ENCODE results near the gene IGF1. TPM values are rescaled to one million over a fixed set of nuclear protein-coding genes. Genes with fewer than 3 reads are reported as not detected.
A peak's percentile ranks its signal among the peaks of the same experiment; 100 is the strongest.
"Not testable (repeated sequence)": the region's sequence is repeated elsewhere in the genome, so short reads cannot be mapped to it uniquely, and the experiment has no call there.

IGF1 gene
- total and polyA plus RNA-seq, 4 experiments from 2014 or later, result not detected

DNA sequence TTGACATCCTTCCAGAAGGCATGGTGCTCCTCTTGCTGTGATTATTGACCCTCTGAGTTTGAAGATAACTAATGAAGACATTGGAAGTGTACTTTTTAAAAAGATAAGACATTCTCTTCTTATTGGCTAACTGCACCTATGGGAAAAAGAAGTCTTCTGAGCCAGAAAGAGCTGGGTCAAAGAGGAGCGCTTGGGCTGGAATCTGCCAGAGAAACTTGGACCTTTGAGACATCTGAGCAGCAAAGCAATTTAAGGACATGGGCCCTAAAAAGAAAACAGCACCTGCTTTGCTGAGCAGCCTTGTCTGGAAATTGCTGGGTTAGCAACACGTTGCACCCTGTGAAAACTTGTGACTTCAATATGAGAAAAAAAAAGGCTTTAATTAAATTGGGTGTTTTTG, 27.8 kb downstream of the IGF1 start:
- Mint-ChIP-seq H3K27ac (no peak overlapping the region), H3K4me1 (no peaks in the 10 kb centered on the region), H3K36me3 (no peaks in the 10 kb centered on the region), H3K27me3 (peaks cover 0 to 2% of the 10 kb centered on the region in 2 donors), H3K9me3 (peaks cover 0 to 6% (median 1%) of the 10 kb centered on the region in 8 donors), H3K4me3 (no peak overlapping the region)
- no peak overlapping the region for H3K4me3 ChIP-seq (ENCODE audit: low read length in 2 of 2)
- intact Hi-C loops (cut with micrococcal nuclease), result no loop called here
- no peak for DNase-seq
- H3K27me3 ChIP-seq (ENCODE audit: insufficient read depth, low read length), result no peaks in the 10 kb centered on the region
- H3K27ac ChIP-seq (ENCODE audit: low read depth, low read length), result no peak overlapping the region
- H3K4me1 ChIP-seq (ENCODE audit: insufficient read depth, low read length), result no peaks in the 10 kb centered on the region
- no peaks in the 10 kb centered on the region for H3K36me3 ChIP-seq (ENCODE audit: insufficient read depth, low read length)
- H3K9me3 ChIP-seq (ENCODE audit: control insufficient read depth in 1 of 2, low read length in 2 of 2), result no peaks in the 10 kb centered on the region
- POLR2A ChIA-PET (ENCODE audit: partially characterized antibody), result no interaction called here
- CTCF ChIA-PET (ENCODE audit: partially characterized antibody), result no interaction called here

DNA sequence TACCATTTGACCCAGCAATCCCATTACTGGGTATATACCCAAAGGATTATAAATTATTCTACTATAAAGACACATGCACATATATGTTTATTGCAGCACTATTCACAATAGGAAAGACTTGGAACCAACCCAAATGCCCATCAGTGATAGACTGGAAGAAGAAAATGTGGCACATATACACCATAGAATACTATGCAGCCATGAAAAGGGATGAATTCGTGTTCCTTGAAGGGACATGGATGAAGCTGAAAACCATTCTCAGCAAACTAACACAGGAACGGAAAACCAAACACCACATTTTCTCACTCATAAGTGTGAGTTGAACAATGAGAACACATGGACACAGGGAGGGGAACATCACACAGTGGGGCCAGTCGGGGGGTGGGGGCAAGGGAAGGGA, 31.3 kb downstream of the IGF1 start:
- H3K4me1 ChIP-seq (ENCODE audit: insufficient read depth, low read length); H3K4me1 Mint-ChIP-seq; DNase-seq; H3K27ac Mint-ChIP-seq; H3K9me3 ChIP-seq (ENCODE audit: control insufficient read depth in 1 of 2, low read length in 2 of 2); H3K36me3 Mint-ChIP-seq; H3K4me3 ChIP-seq (ENCODE audit: low read length in 2 of 2); H3K36me3 ChIP-seq (ENCODE audit: insufficient read depth, low read length); H3K27ac ChIP-seq (ENCODE audit: low read depth, low read length); H3K4me3 Mint-ChIP-seq; H3K27me3 Mint-ChIP-seq; POLR2A ChIA-PET (ENCODE audit: partially characterized antibody); intact Hi-C loops (cut with micrococcal nuclease); CTCF ChIA-PET (ENCODE audit: partially characterized antibody); H3K9me3 Mint-ChIP-seq; H3K27me3 ChIP-seq (ENCODE audit: insufficient read depth, low read length): not testable (repeated sequence)

DNA sequence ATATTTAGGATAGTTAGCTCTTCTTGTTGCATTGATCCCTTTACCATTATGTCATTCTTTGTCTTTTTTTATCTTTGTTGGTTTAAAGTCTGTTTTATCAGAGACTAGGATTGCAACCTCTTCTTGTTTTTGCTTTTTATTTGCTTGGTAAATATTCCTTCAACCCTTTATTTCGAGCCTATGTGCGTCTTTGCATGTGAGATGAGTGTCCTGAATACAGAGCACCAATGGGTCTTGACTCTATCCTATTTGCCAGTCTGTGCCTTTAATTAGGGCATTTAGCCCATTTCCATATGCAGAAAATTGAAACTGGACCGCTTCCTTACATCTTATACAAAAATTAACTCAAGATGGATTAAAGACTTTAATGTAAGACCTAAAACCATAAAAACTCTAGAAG, 32.9 kb downstream of the IGF1 start:
- CTCF ChIA-PET (ENCODE audit: partially characterized antibody); H3K9me3 Mint-ChIP-seq; H3K4me3 Mint-ChIP-seq; H3K27me3 Mint-ChIP-seq; H3K27me3 ChIP-seq (ENCODE audit: insufficient read depth, low read length); H3K4me1 ChIP-seq (ENCODE audit: insufficient read depth, low read length); H3K27ac ChIP-seq (ENCODE audit: low read depth, low read length); H3K4me3 ChIP-seq (ENCODE audit: low read length in 2 of 2); DNase-seq; H3K36me3 Mint-ChIP-seq; POLR2A ChIA-PET (ENCODE audit: partially characterized antibody); intact Hi-C loops (cut with micrococcal nuclease); H3K9me3 ChIP-seq (ENCODE audit: control insufficient read depth in 1 of 2, low read length in 2 of 2); H3K4me1 Mint-ChIP-seq; H3K36me3 ChIP-seq (ENCODE audit: insufficient read depth, low read length): not testable (repeated sequence)
- peak overlapping the region in 1 of 7 donors; percentile 19 for H3K27ac Mint-ChIP-seq

DNA sequence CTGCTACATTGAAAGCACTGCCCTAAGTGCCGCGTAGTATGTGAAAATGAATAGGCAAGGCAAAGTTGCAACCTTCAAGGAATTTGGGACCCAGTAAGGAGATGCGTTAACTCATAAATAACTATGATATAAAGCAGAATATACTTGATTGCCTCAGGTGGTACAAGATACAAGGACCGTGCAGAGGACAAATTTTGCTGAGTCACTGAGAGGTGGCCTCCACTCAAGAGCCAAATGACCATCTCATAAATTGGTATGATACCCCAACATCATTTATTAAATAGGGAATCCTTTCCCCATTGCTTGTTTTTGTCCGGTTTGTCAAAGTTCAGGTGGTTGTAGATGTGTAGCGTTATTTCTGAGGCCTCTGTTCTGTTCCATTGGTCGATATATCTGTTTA, 35.7 kb downstream of the IGF1 start:
- no peak overlapping the region for H3K4me3 Mint-ChIP-seq
- POLR2A ChIA-PET (ENCODE audit: partially characterized antibody), result no interaction called here
- intact Hi-C loops (cut with micrococcal nuclease), result no loop called here
- DNase-seq, result no peak
- no peaks in the 10 kb centered on the region for H3K4me1 Mint-ChIP-seq
- H3K27me3 ChIP-seq (ENCODE audit: insufficient read depth, low read length), result no peaks in the 10 kb centered on the region
- H3K36me3 Mint-ChIP-seq, result no peaks in the 10 kb centered on the region
- peaks cover 0 to 7% (median 0%) of the 10 kb centered on the region in 8 donors for H3K9me3 Mint-ChIP-seq
- no peaks in the 10 kb centered on the region for H3K27me3 Mint-ChIP-seq
- CTCF ChIA-PET (ENCODE audit: partially characterized antibody), result no interaction called here
- H3K4me3 ChIP-seq (ENCODE audit: low read length in 2 of 2), result no peak overlapping the region
- no peaks in the 10 kb centered on the region for H3K4me1 ChIP-seq (ENCODE audit: insufficient read depth, low read length)
- H3K27ac ChIP-seq (ENCODE audit: low read depth, low read length), result no peak overlapping the region
- H3K36me3 ChIP-seq (ENCODE audit: insufficient read depth, low read length), result no peaks in the 10 kb centered on the region
- no peak overlapping the region for H3K27ac Mint-ChIP-seq
- H3K9me3 ChIP-seq (ENCODE audit: control insufficient read depth in 1 of 2, low read length in 2 of 2), result no peaks in the 10 kb centered on the region

DNA sequence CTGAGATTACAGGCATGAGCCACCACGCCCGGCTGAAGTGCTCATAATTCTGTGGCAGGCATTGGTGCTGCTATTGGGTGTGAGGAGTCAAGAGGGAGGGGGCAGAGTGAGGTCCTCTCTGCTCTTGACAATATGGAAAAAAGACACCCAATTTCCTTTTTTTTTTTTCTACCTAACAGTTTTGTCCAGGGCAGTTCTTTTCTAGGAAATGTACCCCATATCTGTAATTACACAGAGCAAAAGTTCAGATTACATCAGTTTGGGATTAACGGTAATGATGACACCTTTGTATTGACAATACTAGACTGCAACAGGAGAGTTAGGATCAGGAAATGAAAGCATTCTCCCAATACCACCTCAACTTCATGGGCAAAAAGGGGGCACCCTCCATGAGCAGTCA, 36.3 kb downstream of the IGF1 start:
- H3K4me1 ChIP-seq (ENCODE audit: insufficient read depth, low read length), result no peaks in the 10 kb centered on the region
- CTCF ChIA-PET (ENCODE audit: partially characterized antibody), result no interaction called here
- no peaks in the 10 kb centered on the region for H3K36me3 ChIP-seq (ENCODE audit: insufficient read depth, low read length)
- no peak for DNase-seq
- Mint-ChIP-seq H3K9me3 (peaks cover 0 to 11% (median 0%) of the 10 kb centered on the region in 8 donors), H3K27ac (no peak overlapping the region), H3K4me3 (no peak overlapping the region), H3K4me1 (no peaks in the 10 kb centered on the region), H3K36me3 (no peaks in the 10 kb centered on the region), H3K27me3 (no peaks in the 10 kb centered on the region)
- H3K27ac ChIP-seq (ENCODE audit: low read depth, low read length), result no peak overlapping the region
- H3K4me3 ChIP-seq (ENCODE audit: low read length in 2 of 2), result no peak overlapping the region
- H3K9me3 ChIP-seq (ENCODE audit: control insufficient read depth in 1 of 2, low read length in 2 of 2), result no peaks in the 10 kb centered on the region
- POLR2A ChIA-PET (ENCODE audit: partially characterized antibody), result no interaction called here
- H3K27me3 ChIP-seq (ENCODE audit: insufficient read depth, low read length), result no peaks in the 10 kb centered on the region
- intact Hi-C loops (cut with micrococcal nuclease), result no loop called here

DNA sequence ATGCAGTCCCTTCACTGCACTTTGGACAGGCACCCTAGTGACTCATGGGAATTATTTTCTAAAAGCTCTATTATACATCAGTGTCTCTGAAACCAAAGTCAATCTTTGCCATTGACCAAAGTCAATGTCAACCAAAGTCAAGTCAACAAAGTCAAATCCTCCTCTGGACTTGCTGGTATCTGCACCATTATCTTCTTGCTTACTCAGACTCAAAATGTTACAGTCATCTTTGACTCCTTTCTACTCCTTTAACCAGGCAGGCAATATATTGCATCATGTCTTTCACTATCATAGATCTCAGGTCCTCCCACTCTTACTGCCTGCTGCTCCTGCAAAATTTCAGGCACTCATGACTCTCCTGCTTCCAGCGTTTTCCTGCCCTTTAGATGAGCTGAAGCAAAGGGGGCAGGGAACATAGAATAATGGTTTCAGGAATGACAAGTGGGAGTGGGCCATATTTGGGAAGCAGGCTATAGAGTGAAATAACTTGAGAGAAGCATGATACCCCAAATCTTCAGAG, 39.2 kb downstream of the IGF1 start:
- Mint-ChIP-seq H3K27ac (no peak overlapping the region), H3K36me3 (no peaks in the 10 kb centered on the region), H3K27me3 (no peaks in the 10 kb centered on the region), H3K4me3 (no peak overlapping the region), H3K9me3 (peaks cover 0 to 4% (median 0%) of the 10 kb centered on the region in 8 donors), H3K4me1 (no peaks in the 10 kb centered on the region)
- DNase-seq, result no peak
- Histone ChIP-seq H3K4me1 (ENCODE audit: insufficient read depth, low read length) (no peaks in the 10 kb centered on the region), H3K4me3 (ENCODE audit: low read length in 2 of 2) (no peak overlapping the region), H3K27me3 (ENCODE audit: insufficient read depth, low read length) (no peaks in the 10 kb centered on the region), H3K27ac (ENCODE audit: low read depth, low read length) (no peak overlapping the region), H3K36me3 (ENCODE audit: insufficient read depth, low read length) (no peaks in the 10 kb centered on the region), H3K9me3 (ENCODE audit: control insufficient read depth in 1 of 2, low read length in 2 of 2) (no peaks in the 10 kb centered on the region)
- POLR2A ChIA-PET (ENCODE audit: partially characterized antibody), result no interaction called here
- CTCF ChIA-PET (ENCODE audit: partially characterized antibody), result no interaction called here
- intact Hi-C loops (cut with micrococcal nuclease), result no loop called here

DNA sequence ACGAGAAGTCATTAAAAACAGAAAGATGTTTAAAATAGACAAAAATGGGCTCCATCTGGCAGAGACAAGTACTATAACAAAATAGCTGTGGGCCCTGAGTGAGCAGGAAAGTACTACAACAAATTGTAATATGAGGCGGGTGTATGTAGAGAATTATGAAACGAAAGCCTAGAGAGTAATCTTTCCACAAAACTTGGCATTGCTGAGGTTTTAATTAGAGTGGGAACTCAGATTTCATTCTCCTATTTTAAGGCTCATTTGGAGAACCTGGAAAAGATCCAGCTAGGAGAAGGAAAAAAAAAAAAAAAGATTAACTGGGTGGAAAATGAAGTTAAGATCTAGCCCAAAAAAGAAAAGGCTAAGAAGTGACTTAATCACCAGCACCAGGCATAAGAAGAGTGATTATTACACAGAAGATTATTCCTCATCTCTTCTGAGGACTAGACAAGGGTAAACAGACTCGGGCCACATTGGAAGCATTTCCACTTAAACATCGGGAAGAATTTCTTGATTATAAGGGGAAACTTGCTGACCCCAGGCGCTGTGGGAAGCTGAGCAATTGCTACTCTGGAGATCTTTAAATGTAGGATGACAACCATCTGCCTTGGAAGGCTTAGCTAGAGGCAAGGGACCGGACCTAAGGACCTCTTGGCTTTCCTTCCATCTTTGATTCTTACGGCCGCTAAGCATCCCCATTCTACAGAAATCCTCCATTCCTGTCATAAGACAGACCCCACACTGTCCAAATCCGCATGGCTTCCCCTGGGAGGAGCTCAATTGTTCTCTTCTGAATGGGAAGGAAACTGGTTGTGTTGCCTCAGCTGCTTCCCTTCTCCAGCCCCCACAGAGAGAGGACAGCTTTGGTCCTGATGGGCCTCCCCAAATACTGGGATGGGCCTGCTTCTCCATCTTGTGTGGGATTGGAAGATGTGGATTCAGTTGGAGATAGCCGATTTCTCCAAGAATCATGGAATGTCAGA, 40.6 kb downstream of the IGF1 start:
- H3K9me3 ChIP-seq (ENCODE audit: control insufficient read depth in 1 of 2, low read length in 2 of 2), result no peaks in the 10 kb centered on the region
- H3K4me1 Mint-ChIP-seq, result no peaks in the 10 kb centered on the region
- no peaks in the 10 kb centered on the region for H3K4me1 ChIP-seq (ENCODE audit: insufficient read depth, low read length)
- ChIA-PET CTCF (ENCODE audit: partially characterized antibody) (no interaction called here), POLR2A (ENCODE audit: partially characterized antibody) (no interaction called here)
- H3K4me3 ChIP-seq (ENCODE audit: low read length in 2 of 2), result no peak overlapping the region
- peaks cover 0 to 4% (median 0%) of the 10 kb centered on the region in 8 donors for H3K9me3 Mint-ChIP-seq
- peaks cover 0 to 2% of the 10 kb centered on the region in 2 donors for H3K27me3 Mint-ChIP-seq
- peak overlapping the region in 1 of 8 donors; percentile 21 for H3K4me3 Mint-ChIP-seq
- H3K36me3 Mint-ChIP-seq, result no peaks in the 10 kb centered on the region
- intact Hi-C loops (cut with micrococcal nuclease), result no loop called here
- H3K27me3 ChIP-seq (ENCODE audit: insufficient read depth, low read length), result no peaks in the 10 kb centered on the region
- no peak overlapping the region for H3K27ac ChIP-seq (ENCODE audit: low read depth, low read length)
- H3K27ac Mint-ChIP-seq, result no peak overlapping the region
- H3K36me3 ChIP-seq (ENCODE audit: insufficient read depth, low read length), result no peaks in the 10 kb centered on the region
- DNase-seq, result no peak
